Activated B cell treated with CpG ODN at 0.5 μM for 24 hours (primary cell): Measurements from ENCODE around the gene ZNF800. TPM values are rescaled to one million over a fixed set of nuclear protein-coding genes. Genes with fewer than 3 reads are reported as not detected.

ENCODE experiments used
- ATAC-seq: fragments of 200-7000 bp; cut with Tn5 transposase; one replicate; pipeline ENCODE4 v1.10.0; 2021; ENCODE audit warnings: low read depth, mild to moderate bottlenecking, moderate library complexity
- CTCF ChIA-PET: fragments of 350-600 bp; sonication (Branson Sonifier 250); formaldehyde crosslinking; loops from one replicate; lab custom pipeline; 2021; ENCODE audit warnings: antibody characterized with exemption; lab: Charles Lee
- POLR2A ChIA-PET: fragments of 350-600 bp; sonication (Branson Sonifier 250); formaldehyde crosslinking; loops from one replicate; lab custom pipeline; 2021; ENCODE audit warnings: antibody characterized with exemption; lab: Charles Lee
- DNase-seq: peaks from one replicate; pipeline ENCODE4 v3.0.0; 2022
- H3K27ac Mint-ChIP-seq: one replicate; pipeline ENCODE4 v1.8.0; 2020; ENCODE audit warnings: mixed read lengths
- H3K27me3 Mint-ChIP-seq: one replicate; pipeline ENCODE4 v1.8.0; 2021; ENCODE audit warnings: mixed read lengths
- H3K36me3 Mint-ChIP-seq: one replicate; pipeline ENCODE4 v1.8.0; 2021; ENCODE audit warnings: low read depth, mixed read lengths
- H3K4me1 Mint-ChIP-seq: one replicate; pipeline ENCODE4 v1.8.0; 2021; ENCODE audit warnings: mixed read lengths
- H3K4me3 Mint-ChIP-seq: one replicate; pipeline ENCODE4 v1.8.0; 2020; ENCODE audit warnings: mild to moderate bottlenecking, mixed read lengths
- H3K9me3 Mint-ChIP-seq: one replicate; pipeline ENCODE4 v1.8.0; 2020; ENCODE audit warnings: mixed read lengths
- CTCF ChIP-seq: fragments of 200-600 bp; IDR thresholded peaks from one replicate; pipeline ENCODE4 v1.8.0; 2022; ENCODE audit warnings: antibody characterized with exemption, mild to moderate bottlenecking
- intact Hi-C: fragments of 100-400 bp; cut with micrococcal nuclease; formaldehyde crosslinking; loops from one replicate; pipeline ENCODE4 v1.15.1; 2024
- total RNA-seq: library from RNA; stranded (reverse); gene quantifications from 2 replicates; pipeline ENCODE4 v1.2.3, GENCODE V29; 2022

The ZNF800 gene
- total RNA-seq, 1 donor from 2014 or later, result 53.5 TPM

DNA sequence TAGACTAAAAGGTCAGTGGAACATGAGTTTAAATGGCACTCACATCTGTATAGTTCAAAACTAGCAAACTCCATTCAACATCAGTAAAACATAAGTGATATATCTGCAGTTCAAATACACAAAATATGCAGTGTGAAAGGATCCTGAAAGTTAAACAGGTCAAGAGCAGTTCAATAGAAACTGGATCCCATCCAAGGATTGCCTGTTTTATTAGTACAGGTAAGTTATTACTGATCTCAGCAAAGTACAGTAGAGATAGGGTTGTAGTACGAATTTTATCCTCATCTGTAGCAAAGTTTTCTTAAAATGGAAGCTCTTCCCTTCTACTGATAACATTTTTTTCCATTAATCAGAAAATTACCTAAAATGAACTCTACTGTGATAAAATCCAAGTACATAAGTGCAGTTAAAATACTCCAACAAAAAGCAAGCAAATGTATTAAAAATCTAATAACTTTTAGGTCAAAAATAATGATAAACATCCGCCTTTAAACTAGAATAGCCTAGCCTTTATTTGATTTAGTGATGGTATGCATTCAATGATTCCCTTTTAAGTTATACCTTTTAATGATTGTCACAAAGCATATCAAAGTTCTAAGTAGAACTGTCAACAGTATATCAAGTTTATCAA lies 2.2 kb downstream of the ZNF800 start:
- POLR2A ChIA-PET, result interaction anchor here (0.7 kb wide), 1 partner anchor 138 kb away, joined by 3 read pairs; no protein-coding TSS in a partner anchor

GRCh38 chr7:127389321-127389720 lies 3.2 kb downstream of the ZNF800 start:
- no peak overlapping the region for H3K27ac Mint-ChIP-seq
- POLR2A ChIA-PET, result interaction anchor here (0.7 kb wide), 1 partner anchor 137 kb away, joined by 3 read pairs; no protein-coding TSS in a partner anchor

More for the DNA sequence above, 2.2 kb downstream of the ZNF800 start:
- no peak for ATAC-seq
- CTCF ChIA-PET, result no interaction called here
- no peak for TF ChIP-seq CTCF
- Mint-ChIP-seq H3K36me3 (peaks cover 44% of the 10 kb centered on the region), H3K4me3 (peak overlapping the region; percentile 7), H3K9me3 (peaks cover 2% of the 10 kb centered on the region), H3K4me1 (peaks cover 61% of the 10 kb centered on the region), H3K27ac (peak overlapping the region; percentile 16), H3K27me3 (no peaks in the 10 kb centered on the region)
- DNase-seq, result no peak
- intact Hi-C loops, result loop anchor here (2.0 to 5.0 kb wide), 2 partner anchors 14 to 138 kb away; partner anchors contain the start of gene GRM8

DNA sequence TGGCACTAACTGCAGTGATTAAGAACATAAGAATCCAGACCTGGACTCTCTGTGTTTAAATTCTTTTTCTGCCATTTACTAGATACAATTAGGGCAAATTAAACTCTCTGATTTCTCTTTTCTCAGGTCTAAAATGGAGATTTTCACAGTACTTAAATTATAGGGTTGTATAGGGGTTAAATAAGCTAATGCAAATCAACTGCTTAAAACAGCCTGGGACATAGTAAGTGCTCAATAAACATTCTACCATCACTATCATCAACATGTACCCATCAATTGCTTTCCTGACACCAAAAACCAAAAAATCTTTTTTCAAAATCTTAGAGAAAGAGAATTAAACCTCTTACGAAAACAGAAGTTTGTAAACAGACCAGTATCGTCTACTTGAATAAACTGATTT lies 4.5 kb downstream of the ZNF800 start:
- Mint-ChIP-seq H3K27me3 (no peaks in the 10 kb centered on the region), H3K4me3 (no peak overlapping the region), H3K36me3 (peaks cover 55% of the 10 kb centered on the region), H3K9me3 (no peaks in the 10 kb centered on the region), H3K27ac (no peak overlapping the region), H3K4me1 (peaks cover 57% of the 10 kb centered on the region)
- CTCF ChIA-PET, result no interaction called here
- DNase-seq (no peak), ATAC-seq (no peak)
- POLR2A ChIA-PET, result no interaction called here
- intact Hi-C loops, result no loop called here
- TF ChIP-seq CTCF, result no peak

More at GRCh38 chr7:127389321-127389720, 3.2 kb downstream of the ZNF800 start:
- peaks cover 59% of the 10 kb centered on the region for H3K4me1 Mint-ChIP-seq
- H3K4me3 Mint-ChIP-seq, result peak overlapping the region; percentile 5
- H3K9me3 Mint-ChIP-seq, result no peaks in the 10 kb centered on the region
- ATAC-seq (no peak), DNase-seq (no peak)
- H3K27me3 Mint-ChIP-seq, result no peaks in the 10 kb centered on the region
- CTCF ChIA-PET, result no interaction called here
- intact Hi-C loops, result no loop called here
- TF ChIP-seq CTCF, result no peak
- peaks cover 49% of the 10 kb centered on the region for H3K36me3 Mint-ChIP-seq

DNA sequence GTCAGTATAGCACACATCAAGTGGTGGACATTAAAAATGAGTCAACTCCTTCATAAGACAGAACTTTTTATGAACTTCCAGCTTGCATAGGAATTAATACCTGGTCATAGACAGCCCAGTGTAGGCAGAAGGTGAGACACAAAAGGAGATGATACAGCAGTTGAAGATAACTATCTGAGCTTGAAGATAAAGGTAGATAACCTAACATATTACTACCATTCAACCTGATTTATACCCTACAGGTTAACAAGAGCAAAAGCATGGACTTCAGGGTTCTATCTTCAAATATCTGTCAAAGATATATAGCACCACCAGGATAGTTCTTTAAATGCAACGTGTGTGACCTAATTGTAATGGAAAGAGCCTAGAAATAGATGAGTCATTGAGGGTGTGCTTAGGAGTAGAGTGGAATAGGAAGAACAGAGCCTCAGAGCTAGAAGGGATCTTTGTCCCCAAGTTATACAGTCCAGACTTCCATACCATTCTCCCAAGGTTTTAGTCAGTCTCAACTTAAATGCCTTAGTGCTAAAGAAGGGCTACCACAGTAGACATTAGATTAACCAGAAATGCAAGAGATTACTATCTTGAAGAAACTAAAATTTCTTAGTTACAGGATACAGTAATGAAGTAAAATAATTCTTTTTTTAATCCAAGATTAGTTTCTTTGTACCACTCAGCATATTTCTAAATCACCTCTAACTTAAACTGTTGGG lies 9.2 kb downstream of the ZNF800 start:
- CTCF ChIA-PET, result interaction anchor here (1.1 kb wide), 1 partner anchor 65 kb away, joined by 7 read pairs; no protein-coding TSS in a partner anchor
- peaks cover 57% of the 10 kb centered on the region for H3K4me1 Mint-ChIP-seq
- TF ChIP-seq CTCF, result no peak
- DNase-seq (no peak), ATAC-seq (no peak)
- H3K27me3 Mint-ChIP-seq, result no peaks in the 10 kb centered on the region
- no peaks in the 10 kb centered on the region for H3K9me3 Mint-ChIP-seq
- POLR2A ChIA-PET, result interaction anchor here (1.5 to 2.6 kb wide), 2 partner anchors 9 to 64 kb away, joined by 3 to 10 read pairs; partner anchors contain the start of gene ZNF800
- H3K36me3 Mint-ChIP-seq, result peaks cover 52% of the 10 kb centered on the region
- intact Hi-C loops, result loop anchor here (5.0 kb wide), 1 partner anchor 34 kb away; no protein-coding TSS in a partner anchor
- no peak overlapping the region for H3K27ac Mint-ChIP-seq
- no peak overlapping the region for H3K4me3 Mint-ChIP-seq
